Skeletal muscle tissue (tissue), 4 donors: Measurements from ENCODE around the gene FBXO21. TPM values are rescaled to one million over a fixed set of nuclear protein-coding genes. Genes with fewer than 3 reads are reported as not detected.

ENCODE experiments used
- H3K27ac ChIP-seq: one replicate; pipeline ENCODE4 v1.7.0; 2013; ENCODE audit warnings: mild to moderate bottlenecking, low read depth, low read length, inconsistent platforms
- H3K27me3 ChIP-seq, 3 donors: one replicate each; pipeline ENCODE4 v1.7.0; 2013; ENCODE audit warnings: low read length in 3 of 3; ENCODE audit not compliant: control insufficient read depth in 3 of 3, insufficient read depth in 3 of 3
- H3K36me3 ChIP-seq, 3 donors: one replicate each; pipeline ENCODE4 v1.7.0; 2013; ENCODE audit warnings: low read length in 3 of 3; ENCODE audit not compliant: control insufficient read depth in 3 of 3, insufficient read depth in 3 of 3
- H3K4me1 ChIP-seq, 3 donors: one replicate each; pipeline ENCODE4 v1.7.0; 2013; ENCODE audit warnings: low read length in 3 of 3, mild to moderate bottlenecking in 3 of 3; ENCODE audit not compliant: control insufficient read depth in 3 of 3, insufficient read depth in 3 of 3
- H3K4me3 ChIP-seq, 3 donors: one replicate each; pipeline ENCODE4 v1.7.0; 2013; ENCODE audit warnings: low read length in 3 of 3
- H3K9ac ChIP-seq, 3 donors: one replicate each; pipeline ENCODE4 v1.7.0; 2013; ENCODE audit warnings: low read length in 3 of 3, mild to moderate bottlenecking in 3 of 3, moderate library complexity in 2 of 3, low read depth in 1 of 3
- H3K9me3 ChIP-seq, 3 donors: one replicate each; pipeline ENCODE4 v1.7.0; 2013; ENCODE audit warnings: low read length in 3 of 3; ENCODE audit not compliant: control insufficient read depth in 3 of 3
- total RNA-seq: library from RNA; depleted of rRNA; stranded (reverse); fragments of >200 nt; gene quantifications from one replicate; pipeline ENCODE4 v1.2.3, GENCODE V29; 2014
- donor health status: Osteomylitis.

The FBXO21 gene
- total RNA-seq, 1 donor from 2014 or later, result 37.6 TPM

DNA sequence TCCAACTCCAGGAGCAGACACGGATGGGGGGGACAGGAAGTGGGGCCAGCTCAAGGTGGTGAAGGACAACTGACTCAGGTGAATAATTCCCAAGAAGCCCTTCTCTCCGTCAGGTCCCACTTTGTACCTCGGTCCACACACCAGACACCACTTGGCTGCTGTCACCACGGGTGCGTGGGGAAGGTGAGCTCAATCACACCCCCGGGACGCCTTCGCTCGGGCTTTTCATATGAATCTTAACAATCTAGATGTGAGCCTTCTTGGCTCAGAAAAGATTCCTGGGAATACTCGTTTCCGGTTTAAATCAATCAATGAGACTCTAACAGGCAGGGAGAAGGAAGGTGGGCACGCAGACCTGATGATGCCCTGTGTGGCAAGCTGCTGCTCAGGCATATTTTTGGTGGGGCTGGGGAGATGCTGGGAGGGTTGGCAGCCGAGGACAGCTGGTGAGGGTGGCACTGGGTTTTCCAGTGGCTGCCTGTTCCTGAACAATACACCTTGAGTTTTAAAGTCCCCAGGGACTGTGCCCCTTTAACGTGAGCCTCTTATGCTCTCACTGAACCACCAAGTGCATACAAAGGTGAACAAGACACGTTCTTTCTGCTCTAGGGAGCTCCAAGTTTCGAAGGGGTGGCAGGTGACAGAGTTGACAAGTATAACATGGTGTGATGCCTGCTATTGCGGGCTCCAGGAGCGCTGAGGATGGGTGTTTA, 96.2 kb downstream of the FBXO21 start:
- Histone ChIP-seq H3K27me3 (peaks cover 50 to 69% (median 53%) of the 10 kb centered on the region in 3 donors), H3K27ac (no peak overlapping the region)

DNA sequence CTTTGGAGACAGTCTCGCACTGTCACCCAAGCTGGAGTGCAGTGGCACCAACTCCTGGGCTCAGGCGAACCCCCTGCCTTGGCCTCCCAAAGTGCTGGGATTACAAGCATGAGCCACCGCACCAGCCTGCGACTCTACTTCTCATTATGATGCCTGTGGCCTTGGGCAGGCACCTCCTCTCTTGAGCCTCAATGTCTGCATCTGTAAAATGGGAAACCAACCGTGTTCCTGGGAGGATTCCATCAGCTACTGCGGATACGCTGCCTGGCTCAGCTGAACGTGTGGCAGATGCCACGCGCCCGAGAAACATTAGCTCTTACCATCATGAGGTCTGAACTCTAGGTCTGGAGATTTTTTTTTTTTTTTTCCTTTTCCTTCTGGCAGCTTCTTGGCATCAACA, 96.8 kb downstream of the FBXO21 start:
- Histone ChIP-seq H3K36me3 (no peaks in the 10 kb centered on the region), H3K4me3 (no peak overlapping the region), H3K9ac (no peak overlapping the region), H3K9me3 (peaks cover 2 to 6% (median 4%) of the 10 kb centered on the region in 3 donors), H3K27me3 (peaks cover 46 to 63% (median 47%) of the 10 kb centered on the region in 3 donors), H3K4me1 (peaks cover 2 to 5% (median 4%) of the 10 kb centered on the region in 3 donors), H3K27ac (no peak overlapping the region)

More for the DNA sequence above, 96.2 kb downstream of the FBXO21 start:
- no peak overlapping the region for H3K4me3 ChIP-seq
- no peaks in the 10 kb centered on the region for H3K36me3 ChIP-seq
- peaks cover 2 to 6% (median 2%) of the 10 kb centered on the region in 3 donors for H3K9me3 ChIP-seq
- no peak overlapping the region for H3K9ac ChIP-seq
- peaks cover 3 to 8% (median 6%) of the 10 kb centered on the region in 3 donors for H3K4me1 ChIP-seq

DNA sequence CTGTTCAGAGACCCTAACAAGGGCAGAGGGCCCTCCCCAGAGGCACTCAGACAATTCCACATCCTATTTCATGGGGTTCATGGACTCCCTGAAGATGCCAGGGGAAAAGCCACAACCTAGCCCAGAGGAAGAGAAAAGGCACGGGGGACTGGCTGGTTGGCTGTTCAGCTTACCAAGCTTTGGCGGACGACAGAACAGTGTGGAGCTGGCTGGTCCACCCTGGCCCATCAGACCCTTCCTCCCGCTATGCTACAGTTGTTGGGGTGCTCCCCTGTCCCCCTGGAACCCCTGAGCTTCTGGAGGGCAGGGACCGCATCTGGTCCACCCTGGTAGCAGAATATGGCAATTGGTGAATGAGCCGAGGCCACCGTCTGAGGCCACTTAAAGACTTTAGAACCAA, 97.4 kb downstream of the FBXO21 start:
- Histone ChIP-seq H3K9me3 (peaks cover 2 to 6% (median 4%) of the 10 kb centered on the region in 3 donors), H3K4me3 (no peak overlapping the region), H3K36me3 (no peaks in the 10 kb centered on the region), H3K9ac (no peak overlapping the region), H3K27me3 (peaks cover 40 to 57% (median 41%) of the 10 kb centered on the region in 3 donors), H3K4me1 (peaks cover 0 to 3% (median 0%) of the 10 kb centered on the region in 3 donors), H3K27ac (no peak overlapping the region)

DNA sequence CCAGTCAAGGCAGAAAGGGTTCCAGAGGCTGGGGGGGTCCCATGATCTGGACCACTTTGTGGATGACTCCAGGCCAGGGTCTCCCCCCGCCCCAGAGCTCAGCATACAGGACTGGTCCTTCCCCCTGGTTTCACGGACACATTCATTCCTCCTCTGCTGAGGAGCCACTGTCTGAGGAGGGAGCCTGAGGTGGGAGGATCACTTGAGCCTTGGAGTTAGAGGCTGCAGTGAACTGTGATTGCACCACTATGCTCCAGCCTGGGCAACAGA, 97.8 kb downstream of the FBXO21 start:
- Histone ChIP-seq H3K27ac (no peak overlapping the region), H3K9ac (no peak overlapping the region), H3K4me3 (no peak overlapping the region), H3K4me1 (peaks cover 0 to 3% (median 0%) of the 10 kb centered on the region in 3 donors), H3K36me3 (no peaks in the 10 kb centered on the region), H3K27me3 (peaks cover 37 to 53% (median 39%) of the 10 kb centered on the region in 3 donors), H3K9me3 (peaks cover 2 to 6% (median 4%) of the 10 kb centered on the region in 3 donors)

Other genes starting within 250 kb of the FBXO21 start
- gene TESC, start 91.1 kb downstream of the FBXO21 start, total RNA-seq, result 13.6 TPM
- 0.52 TPM for gene NOS1, start 171.2 kb upstream of the FBXO21 start, total RNA-seq